IMR-90 (cell line): ENCODE data around the gene RPS13. TPM values are rescaled to one million over a fixed set of nuclear protein-coding genes. Genes with fewer than 3 reads are reported as not detected.

Experiments used
- ATAC-seq: fragments of 200-7000 bp; cut with Tn5 transposase; 2 replicates; pipeline ENCODE4 v1.9.1; 2020; ENCODE audit warnings: low read depth, mild to moderate bottlenecking, moderate library complexity
- BruUV-seq: library from RNA; stranded (reverse); fragments of 400-500 nt; replicated peaks from 2 replicates; lab custom pipeline; 2021; lab: Mats Ljungman, UMichigan
- CTCF ChIA-PET: fragments of 300-600 bp; formaldehyde crosslinking; extraction: SDS; loops from one replicate; lab custom pipeline; 2021; ENCODE audit warnings: antibody characterized with exemption; lab: Yijun Ruan, JAX
- POLR2A ChIA-PET: fragments of 300-600 bp; sonication (Branson Sonifier 250); formaldehyde crosslinking; loops from one replicate; lab custom pipeline; 2022; ENCODE audit warnings: antibody characterized with exemption; ENCODE audit not compliant: unreplicated experiment; lab: Charles Lee
- DNase-seq: peaks from one replicate; pipeline ENCODE4 v3.0.0; 2013
- H2AFZ ChIP-seq: replicated peaks from 2 replicates; pipeline ENCODE3; 2013; ENCODE audit warnings: low read length, mild to moderate bottlenecking; ENCODE audit not compliant: poor library complexity
- H2AK5ac ChIP-seq: 2 replicates; pipeline ENCODE4 v1.6.1; 2013; ENCODE audit warnings: low read depth, low read length, inconsistent platforms
- H2AK9ac ChIP-seq: replicated peaks from 2 replicates; pipeline ENCODE3; 2013; ENCODE audit warnings: mild to moderate bottlenecking, low read depth, low read length, moderate library complexity; ENCODE audit not compliant: poor library complexity
- H2BK120ac ChIP-seq: 2 replicates; pipeline ENCODE4 v1.6.1; 2013; ENCODE audit warnings: low read depth, low read length, inconsistent platforms
- H2BK15ac ChIP-seq: 3 replicates; pipeline ENCODE4 v1.6.1; 2013; ENCODE audit warnings: low read depth, low read length, inconsistent platforms
- H2BK20ac ChIP-seq: 2 replicates; pipeline ENCODE4 v1.6.1; 2013; ENCODE audit warnings: low read depth, mild to moderate bottlenecking, inconsistent platforms, low read length, moderate library complexity
- H2BK5ac ChIP-seq: 2 replicates; pipeline ENCODE4 v1.6.1; 2013; ENCODE audit warnings: mild to moderate bottlenecking, low read depth, low read length, inconsistent platforms; ENCODE audit not compliant: poor library complexity, severe bottlenecking
- H3K14ac ChIP-seq: replicated peaks from 2 replicates; pipeline ENCODE4 v1.6.1; 2013; ENCODE audit warnings: low read depth, low read length, inconsistent platforms
- H3K18ac ChIP-seq: 2 replicates; pipeline ENCODE4 v1.6.1; 2013; ENCODE audit warnings: low read depth, low read length, control low read depth
- H3K23ac ChIP-seq: 2 replicates; pipeline ENCODE4 v1.6.1; 2013; ENCODE audit warnings: low read depth, low read length, inconsistent platforms
- H3K27ac ChIP-seq: 2 replicates; pipeline ENCODE4 v1.5.1; 2013; ENCODE audit warnings: mild to moderate bottlenecking, control low read depth, low read length; ENCODE audit not compliant: insufficient read depth
- H3K27me3 ChIP-seq: 2 replicates; pipeline ENCODE4 v1.6.1; 2013; ENCODE audit warnings: low read length; ENCODE audit not compliant: control insufficient read depth, insufficient read depth
- H3K36me3 ChIP-seq: 2 replicates; pipeline ENCODE4 v1.6.1; 2013; ENCODE audit warnings: low read length, mixed read lengths; ENCODE audit not compliant: control insufficient read depth, insufficient read depth
- H3K4ac ChIP-seq: 2 replicates; pipeline ENCODE4 v1.6.1; 2013; ENCODE audit warnings: low read depth, low read length, inconsistent platforms
- H3K4me1 ChIP-seq: 2 replicates; pipeline ENCODE4 v1.6.1; 2013; ENCODE audit warnings: low read length, mixed read lengths; ENCODE audit not compliant: control insufficient read depth, insufficient read depth
- H3K4me2 ChIP-seq: 2 replicates; pipeline ENCODE4 v1.6.1; 2013; ENCODE audit warnings: low read depth, mild to moderate bottlenecking, control low read depth, low read length, moderate library complexity
- H3K4me3 ChIP-seq: 2 replicates; pipeline ENCODE4 v1.5.1; 2013; ENCODE audit warnings: low read depth, mild to moderate bottlenecking, control low read depth, low read length, moderate library complexity; ENCODE audit not compliant: insufficient read depth
- H3K56ac ChIP-seq: 2 replicates; pipeline ENCODE4 v1.6.1; 2013; ENCODE audit warnings: low read length, inconsistent platforms; ENCODE audit not compliant: insufficient read depth; ENCODE audit errors: extremely low read depth
- H3K79me1 ChIP-seq, 2 experiments: 2 replicates each; pipeline ENCODE4 v1.6.1; 2013; ENCODE audit warnings: low read length in 2 of 2, inconsistent platforms in 1 of 2, low read depth in 1 of 2
- H3K9ac ChIP-seq: 2 replicates; pipeline ENCODE4 v1.6.1; 2013; ENCODE audit warnings: low read depth, low read length, control low read depth
- H3K9me1 ChIP-seq: 2 replicates; pipeline ENCODE4 v1.6.1; 2013; ENCODE audit warnings: low read length, inconsistent platforms; ENCODE audit not compliant: insufficient read depth
- H3K9me3 ChIP-seq: 2 replicates; pipeline ENCODE4 v1.6.1; 2013; ENCODE audit warnings: low read length; ENCODE audit not compliant: control insufficient read depth, insufficient read depth
- H4K20me1 ChIP-seq: 2 replicates; pipeline ENCODE4 v1.6.1; 2013; ENCODE audit warnings: low read length, inconsistent platforms; ENCODE audit not compliant: insufficient read depth
- H4K5ac ChIP-seq: 2 replicates; pipeline ENCODE4 v1.6.1; 2013; ENCODE audit warnings: mild to moderate bottlenecking, low read depth, low read length, control low read depth
- H4K8ac ChIP-seq, 2 experiments: 2 replicates each; pipeline ENCODE4 v1.6.1; 2013; ENCODE audit warnings: low read depth in 2 of 2, low read length in 2 of 2, control low read depth in 1 of 2, inconsistent platforms in 1 of 2
- H4K91ac ChIP-seq: 2 replicates; pipeline ENCODE4 v1.6.1; 2013; ENCODE audit warnings: low read depth, low read length, inconsistent platforms; ENCODE audit not compliant: insufficient read depth
- MAFK ChIP-seq: IDR thresholded peaks from 2 replicates; pipeline ENCODE4 v1.6.1; 2012; ENCODE audit warnings: low read depth, low read length, improper control_type of control experiment
- WGBS, 2 experiments: methylation state at CpG; one replicate each; pipeline versions ENCODE4 v1.1.5 to v1.1.7; 2013; ENCODE audit warnings: missing lambda C conversion rate in 2 of 2; ENCODE audit not compliant: insufficient read length in 1 of 2; ENCODE audit errors: extremely low coverage in 2 of 2; 5-methylcytosine and 5-hydroxymethylcytosine counted together
- dilution Hi-C: fragments of 300-500 bp; cut with HindIII; formaldehyde crosslinking; loops from one replicate; pipeline ENCODE4 v1.14.3; 2018; ENCODE audit warnings: low sequenced_read_pairs; ENCODE audit not compliant: unreplicated experiment
- in situ Hi-C: fragments of 300-500 bp; cut with MboI; formaldehyde crosslinking; loops from 3 replicates; pipeline ENCODE4 v1.14.3; 2019; ENCODE audit warnings: low sequenced_read_pairs, inconsistent platforms, mixed read lengths
- intact Hi-C: fragments of 100-400 bp; cut with micrococcal nuclease; formaldehyde crosslinking; loops from 2 replicates; pipeline ENCODE4 v1.10.0; 2022
- polyA plus RNA-seq, 3 experiments: library from polyadenylated mRNA; depleted of rRNA; stranded (reverse); fragments of >200 nt; gene quantifications; 2 replicates each; pipeline ENCODE4 v1.2.3, GENCODE V29; 2012; ENCODE audit warnings: low replicate concordance in 1 of 3
- total RNA-seq: library from RNA; depleted of rRNA; stranded (reverse); fragments of >200 nt; gene quantifications from 2 replicates; pipeline ENCODE4 v1.2.3, GENCODE V29; 2012

The RPS13 gene
- total and polyA plus RNA-seq, 2 of the 4 experiments (the other 2 are of a cell fraction): 548 to 701 TPM

DNA sequence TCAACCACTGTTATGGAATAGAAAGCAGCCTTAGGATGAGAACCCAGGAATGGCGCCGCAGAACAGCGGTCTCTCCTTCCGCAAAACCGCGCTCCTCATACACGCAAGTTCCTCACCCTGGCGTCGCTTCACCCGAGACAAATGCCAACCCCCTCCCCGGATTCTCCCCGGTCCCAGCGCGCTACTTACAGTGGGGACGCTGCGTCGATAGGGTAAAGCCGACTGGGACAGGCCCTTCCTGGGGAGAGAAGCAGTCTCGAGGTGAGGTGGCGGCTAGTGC, 287 bp downstream of the RPS13 start:
- H3K79me1 ChIP-seq: peaks cover 12 to 29% of the 10 kb centered on the region in 2 experiments
- H3K9ac ChIP-seq: peak overlapping the region; percentile 89
- peak overlapping the region; percentile 80 for H2BK5ac ChIP-seq
- H3K9me3 ChIP-seq: no peaks in the 10 kb centered on the region
- no peak for TF ChIP-seq MAFK
- peak overlapping the region; percentile 72 for H3K4me3 ChIP-seq
- peak overlapping the region; percentile 97 for H2AFZ ChIP-seq
- no peak overlapping the region for H2BK15ac ChIP-seq
- no peak overlapping the region for H2BK120ac ChIP-seq
- POLR2A ChIA-PET: interaction anchor here (0.5 kb wide), 1 partner anchor 14 kb away, joined by 4 read pairs; no protein-coding TSS in a partner anchor
- H3K4ac ChIP-seq: peak overlapping the region; percentile 78
- intact Hi-C loops: no loop called here
- DNase-seq: no peak
- H4K5ac ChIP-seq: peak overlapping the region; percentile 30
- no peak overlapping the region for H2BK20ac ChIP-seq
- H2AK5ac ChIP-seq: peak overlapping the region; percentile 81
- H2AK9ac ChIP-seq: peak overlapping the region; percentile 95
- in situ Hi-C loops: no loop called here
- BruUV-seq: TSS peak; percentile 67
- H3K14ac ChIP-seq: peak overlapping the region; percentile 75
- H3K4me1 ChIP-seq: peaks cover 4% of the 10 kb centered on the region; the same call in 1 of the 2 replicates
- H3K56ac ChIP-seq: peak overlapping the region; percentile 75
- dilution Hi-C loops: no loop called here
- H4K8ac ChIP-seq: peak overlapping the region; percentile 70 to 94
- peaks cover 9% of the 10 kb centered on the region; the same call in 1 of the 2 replicates for H4K20me1 ChIP-seq
- 0 out of 2 replicates have a peak, but pooled peaks cover 2% of the 10 kb centered on the region for H3K9me1 ChIP-seq
- CTCF ChIA-PET: interaction anchor here (0.6 to 1.1 kb wide), 2 partner anchors 17 to 82 kb away, joined by 3 to 5 read pairs; no protein-coding TSS in a partner anchor
- H3K23ac ChIP-seq: peak overlapping the region; percentile 70
- H3K27me3 ChIP-seq: no peaks in the 10 kb centered on the region
- H3K27ac ChIP-seq: peak overlapping the region; percentile 83
- peak overlapping the region; percentile 91 for H3K4me2 ChIP-seq
- peak overlapping the region; percentile 57 for H4K91ac ChIP-seq
- peak; percentile 38 for ATAC-seq
- 0% methylated on average over 3 of the region's 20 CpGs; no CpG with 5 or more reads in 1 of the 2 experiments for WGBS, 2 experiments
- peak overlapping the region; percentile 5 for H3K18ac ChIP-seq
- peaks cover 11% of the 10 kb centered on the region for H3K36me3 ChIP-seq
